ENCODE results near the gene SORCS2.

SORCS2 gene

GRCh38 chr4:7524064-7524682 lies 331.8 kb downstream of the SORCS2 start:
- no peak for TF ChIP-seq CTCF (IDR thresholded peaks at IDR 0.05; ENCODE audit: low read depth, low read length, missing control alignments)
- H3K27ac ChIP-seq, result no peak overlapping the region
- H3K4me3 ChIP-seq (ENCODE audit: low read depth, low read length), result no peak overlapping the region
- H3K36me3 ChIP-seq (replicated peaks), result no peaks in the 10 kb centered on the region
- DNase-seq, result no peak
- in situ Hi-C loops (cut with HindIII; ENCODE audit: low pct_ligation_motif_present, low sequenced_read_pairs), result no loop called here
- peaks cover 28% of the 10 kb centered on the region for H3K27me3 ChIP-seq (replicated peaks)

- in situ Hi-C loops (cut with HindIII; ENCODE audit: low pct_ligation_motif_present, low sequenced_read_pairs), result no loop called here
- DNase-seq, result no peak
- Histone ChIP-seq H3K36me3 (replicated peaks) (no peaks in the 10 kb centered on the region), H3K4me3 (ENCODE audit: low read depth, low read length) (no peak overlapping the region), H3K27me3 (replicated peaks) (peaks cover 22% of the 10 kb centered on the region), H3K27ac (no peak overlapping the region)
- TF ChIP-seq CTCF (IDR thresholded peaks at IDR 0.05; ENCODE audit: low read depth, low read length, missing control alignments), result no peak
Measured at GRCh38 chr4:7524843-7525242, 332.5 kb downstream of the SORCS2 start.

GRCh38 chr4:7526491-7526890 lies 334.2 kb downstream of the SORCS2 start:
- in situ Hi-C loops (cut with HindIII; ENCODE audit: low pct_ligation_motif_present, low sequenced_read_pairs), result no loop called here
- Histone ChIP-seq H3K36me3 (replicated peaks) (no peaks in the 10 kb centered on the region), H3K27me3 (replicated peaks) (peaks cover 15% of the 10 kb centered on the region), H3K27ac (no peak overlapping the region), H3K4me3 (ENCODE audit: low read depth, low read length) (no peak overlapping the region)
- TF ChIP-seq CTCF (IDR thresholded peaks at IDR 0.05; ENCODE audit: low read depth, low read length, missing control alignments), result no peak
- no peak for DNase-seq

GRCh38 chr4:7526929-7527535 lies 334.7 kb downstream of the SORCS2 start:
- TF ChIP-seq CTCF (IDR thresholded peaks at IDR 0.05; ENCODE audit: low read depth, low read length, missing control alignments), result no peak
- Histone ChIP-seq H3K27ac (no peak overlapping the region), H3K36me3 (replicated peaks) (no peaks in the 10 kb centered on the region), H3K4me3 (ENCODE audit: low read depth, low read length) (no peak overlapping the region), H3K27me3 (replicated peaks) (peaks cover 9% of the 10 kb centered on the region)
- no peak for DNase-seq
- in situ Hi-C loops (cut with HindIII; ENCODE audit: low pct_ligation_motif_present, low sequenced_read_pairs), result no loop called here

GRCh38 chr4:7529368-7530080 lies 337.2 kb downstream of the SORCS2 start:
- in situ Hi-C loops (cut with HindIII; ENCODE audit: low pct_ligation_motif_present, low sequenced_read_pairs), result no loop called here
- Histone ChIP-seq H3K36me3 (replicated peaks) (no peaks in the 10 kb centered on the region), H3K27ac (no peak overlapping the region), H3K27me3 (replicated peaks) (no peaks in the 10 kb centered on the region), H3K4me3 (ENCODE audit: low read depth, low read length) (no peak overlapping the region)
- DNase-seq, result no peak
- TF ChIP-seq CTCF (IDR thresholded peaks at IDR 0.05; ENCODE audit: low read depth, low read length, missing control alignments), result no peak

All from brain microvascular endothelial cell (primary cell).